ENCODE data around the gene GALK1. TPM values are rescaled to one million over a fixed set of nuclear protein-coding genes. Genes with fewer than 3 reads are reported as not detected.

The GALK1 gene
- total and polyA plus RNA-seq, 2 of the 13 experiments (the other 11 are each of a cell fraction or from before 2014, with no cell fraction given): 59.9 to 93.6 TPM

DNA sequence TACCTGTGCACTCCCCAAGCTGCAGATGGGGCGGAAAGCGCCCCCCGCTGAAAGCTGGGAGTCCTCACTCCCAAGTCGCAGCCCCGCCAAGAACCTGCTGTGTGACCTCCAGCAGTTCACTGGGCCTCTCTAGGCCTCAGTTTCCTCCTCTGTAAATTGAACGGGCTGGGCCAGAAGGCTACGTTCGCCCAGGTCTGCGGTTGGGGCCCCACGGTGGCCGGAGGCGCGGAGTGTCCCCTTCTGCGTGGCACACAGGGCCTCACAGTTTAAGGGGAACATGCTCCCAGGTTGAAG lies 628 bp downstream of the GALK1 start (continued):
- TF ChIP-seq IRX3 (CRISPR knock-in tag; IDR thresholded peaks at IDR 0.05; ENCODE audit: borderline replicate concordance, low read depth) (no peak), SP5 (CRISPR knock-in tag; IDR thresholded peaks at IDR 0.05; ENCODE audit: borderline replicate concordance, low read depth) (no peak), MXD4 (CRISPR knock-in tag; IDR thresholded peaks at IDR 0.05) (peak; percentile 39; the same call in 1 of the 2 replicates), NCOA5 (CRISPR knock-in tag; IDR thresholded peaks at IDR 0.05) (no peak), RAD21 (CRISPR knock-in tag; IDR thresholded peaks at IDR 0.05) (no peak), TOE1 (CRISPR knock-in tag; IDR thresholded peaks at IDR 0.05) (no peak), ZNF564 (CRISPR knock-in tag; IDR thresholded peaks at IDR 0.05) (no peak; the same call in 1 of the 2 replicates), RAD51 (IDR thresholded peaks at IDR 0.05; ENCODE audit: borderline replicate concordance) (no peak), ATAD3A (CRISPR knock-in tag; IDR thresholded peaks at IDR 0.05) (no peak), KDM4B (CRISPR knock-in tag; IDR thresholded peaks at IDR 0.05) (no peak)
- TF ChIP-seq, protein P1, sequence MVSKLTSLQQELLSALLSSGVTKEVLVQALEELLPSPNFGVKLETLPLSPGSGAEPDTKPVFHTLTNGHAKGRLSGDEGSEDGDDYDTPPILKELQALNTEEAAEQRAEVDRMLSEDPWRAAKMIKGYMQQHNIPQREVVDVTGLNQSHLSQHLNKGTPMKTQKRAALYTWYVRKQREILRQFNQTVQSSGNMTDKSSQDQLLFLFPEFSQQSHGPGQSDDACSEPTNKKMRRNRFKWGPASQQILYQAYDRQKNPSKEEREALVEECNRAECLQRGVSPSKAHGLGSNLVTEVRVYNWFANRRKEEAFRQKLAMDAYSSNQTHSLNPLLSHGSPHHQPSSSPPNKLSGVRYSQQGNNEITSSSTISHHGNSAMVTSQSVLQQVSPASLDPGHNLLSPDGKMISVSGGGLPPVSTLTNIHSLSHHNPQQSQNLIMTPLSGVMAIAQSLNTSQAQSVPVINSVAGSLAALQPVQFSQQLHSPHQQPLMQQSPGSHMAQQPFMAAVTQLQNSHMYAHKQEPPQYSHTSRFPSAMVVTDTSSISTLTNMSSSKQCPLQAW (CRISPR knock-in tag; IDR thresholded peaks at IDR 0.05): no peak; the same call in 1 of the 2 replicates
- TF ChIP-seq, protein P2, sequence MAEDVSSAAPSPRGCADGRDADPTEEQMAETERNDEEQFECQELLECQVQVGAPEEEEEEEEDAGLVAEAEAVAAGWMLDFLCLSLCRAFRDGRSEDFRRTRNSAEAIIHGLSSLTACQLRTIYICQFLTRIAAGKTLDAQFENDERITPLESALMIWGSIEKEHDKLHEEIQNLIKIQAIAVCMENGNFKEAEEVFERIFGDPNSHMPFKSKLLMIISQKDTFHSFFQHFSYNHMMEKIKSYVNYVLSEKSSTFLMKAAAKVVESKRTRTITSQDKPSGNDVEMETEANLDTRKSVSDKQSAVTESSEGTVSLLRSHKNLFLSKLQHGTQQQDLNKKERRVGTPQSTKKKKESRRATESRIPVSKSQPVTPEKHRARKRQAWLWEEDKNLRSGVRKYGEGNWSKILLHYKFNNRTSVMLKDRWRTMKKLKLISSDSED (CRISPR knock-in tag; IDR thresholded peaks at IDR 0.05): no peak; the same call in 1 of the 2 replicates
- TF ChIP-seq, protein P3, sequence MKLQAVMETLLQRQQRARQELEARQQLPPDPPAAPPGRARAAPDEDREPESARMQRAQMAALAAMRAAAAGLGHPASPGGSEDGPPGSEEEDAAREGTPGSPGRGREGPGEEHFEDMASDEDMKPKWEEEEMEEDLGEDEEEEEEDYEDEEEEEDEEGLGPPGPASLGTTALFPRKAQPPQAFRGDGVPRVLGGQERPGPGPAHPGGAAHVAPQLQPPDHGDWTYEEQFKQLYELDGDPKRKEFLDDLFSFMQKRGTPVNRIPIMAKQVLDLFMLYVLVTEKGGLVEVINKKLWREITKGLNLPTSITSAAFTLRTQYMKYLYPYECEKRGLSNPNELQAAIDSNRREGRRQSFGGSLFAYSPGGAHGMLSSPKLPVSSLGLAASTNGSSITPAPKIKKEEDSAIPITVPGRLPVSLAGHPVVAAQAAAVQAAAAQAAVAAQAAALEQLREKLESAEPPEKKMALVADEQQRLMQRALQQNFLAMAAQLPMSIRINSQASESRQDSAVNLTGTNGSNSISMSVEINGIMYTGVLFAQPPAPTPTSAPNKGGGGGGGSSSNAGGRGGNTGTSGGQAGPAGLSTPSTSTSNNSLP (IDR thresholded peaks at IDR 0.05; ENCODE audit: low read depth, low read length): no peak
- TF ChIP-seq, protein P4, sequence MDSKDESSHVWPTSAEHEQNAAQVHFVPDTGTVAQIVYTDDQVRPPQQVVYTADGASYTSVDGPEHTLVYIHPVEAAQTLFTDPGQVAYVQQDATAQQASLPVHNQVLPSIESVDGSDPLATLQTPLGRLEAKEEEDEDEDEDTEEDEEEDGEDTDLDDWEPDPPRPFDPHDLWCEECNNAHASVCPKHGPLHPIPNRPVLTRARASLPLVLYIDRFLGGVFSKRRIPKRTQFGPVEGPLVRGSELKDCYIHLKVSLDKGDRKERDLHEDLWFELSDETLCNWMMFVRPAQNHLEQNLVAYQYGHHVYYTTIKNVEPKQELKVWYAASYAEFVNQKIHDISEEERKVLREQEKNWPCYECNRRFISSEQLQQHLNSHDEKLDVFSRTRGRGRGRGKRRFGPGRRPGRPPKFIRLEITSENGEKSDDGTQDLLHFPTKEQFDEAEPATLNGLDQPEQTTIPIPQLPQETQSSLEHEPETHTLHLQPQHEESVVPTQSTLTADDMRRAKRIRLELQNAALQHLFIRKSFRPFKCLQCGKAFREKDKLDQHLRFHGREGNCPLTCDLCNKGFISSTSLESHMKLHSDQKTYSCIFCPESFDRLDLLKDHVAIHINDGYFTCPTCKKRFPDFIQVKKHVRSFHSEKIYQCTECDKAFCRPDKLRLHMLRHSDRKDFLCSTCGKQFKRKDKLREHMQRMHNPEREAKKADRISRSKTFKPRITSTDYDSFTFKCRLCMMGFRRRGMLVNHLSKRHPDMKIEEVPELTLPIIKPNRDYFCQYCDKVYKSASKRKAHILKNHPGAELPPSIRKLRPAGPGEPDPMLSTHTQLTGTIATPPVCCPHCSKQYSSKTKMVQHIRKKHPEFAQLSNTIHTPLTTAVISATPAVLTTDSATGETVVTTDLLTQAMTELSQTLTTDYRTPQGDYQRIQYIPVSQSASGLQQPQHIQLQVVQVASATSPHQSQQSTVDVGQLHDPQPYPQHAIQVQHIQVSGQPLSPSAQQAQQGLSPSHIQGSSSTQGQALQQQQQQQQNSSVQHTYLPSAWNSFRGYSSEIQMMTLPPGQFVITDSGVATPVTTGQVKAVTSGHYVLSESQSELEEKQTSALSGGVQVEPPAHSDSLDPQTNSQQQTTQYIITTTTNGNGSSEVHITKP (CRISPR knock-in tag; IDR thresholded peaks at IDR 0.05; ENCODE audit: low read depth): no peak; the same call in 1 of the 2 replicates
- TF ChIP-seq, protein P5, sequence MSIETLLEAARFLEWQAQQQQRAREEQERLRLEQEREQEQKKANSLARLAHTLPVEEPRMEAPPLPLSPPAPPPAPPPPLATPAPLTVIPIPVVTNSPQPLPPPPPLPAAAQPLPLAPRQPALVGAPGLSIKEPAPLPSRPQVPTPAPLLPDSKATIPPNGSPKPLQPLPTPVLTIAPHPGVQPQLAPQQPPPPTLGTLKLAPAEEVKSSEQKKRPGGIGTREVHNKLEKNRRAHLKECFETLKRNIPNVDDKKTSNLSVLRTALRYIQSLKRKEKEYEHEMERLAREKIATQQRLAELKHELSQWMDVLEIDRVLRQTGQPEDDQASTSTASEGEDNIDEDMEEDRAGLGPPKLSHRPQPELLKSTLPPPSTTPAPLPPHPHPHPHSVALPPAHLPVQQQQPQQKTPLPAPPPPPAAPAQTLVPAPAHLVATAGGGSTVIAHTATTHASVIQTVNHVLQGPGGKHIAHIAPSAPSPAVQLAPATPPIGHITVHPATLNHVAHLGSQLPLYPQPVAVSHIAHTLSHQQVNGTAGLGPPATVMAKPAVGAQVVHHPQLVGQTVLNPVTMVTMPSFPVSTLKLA (IDR thresholded peaks at IDR 0.05): no peak
- TF ChIP-seq, protein P6, sequence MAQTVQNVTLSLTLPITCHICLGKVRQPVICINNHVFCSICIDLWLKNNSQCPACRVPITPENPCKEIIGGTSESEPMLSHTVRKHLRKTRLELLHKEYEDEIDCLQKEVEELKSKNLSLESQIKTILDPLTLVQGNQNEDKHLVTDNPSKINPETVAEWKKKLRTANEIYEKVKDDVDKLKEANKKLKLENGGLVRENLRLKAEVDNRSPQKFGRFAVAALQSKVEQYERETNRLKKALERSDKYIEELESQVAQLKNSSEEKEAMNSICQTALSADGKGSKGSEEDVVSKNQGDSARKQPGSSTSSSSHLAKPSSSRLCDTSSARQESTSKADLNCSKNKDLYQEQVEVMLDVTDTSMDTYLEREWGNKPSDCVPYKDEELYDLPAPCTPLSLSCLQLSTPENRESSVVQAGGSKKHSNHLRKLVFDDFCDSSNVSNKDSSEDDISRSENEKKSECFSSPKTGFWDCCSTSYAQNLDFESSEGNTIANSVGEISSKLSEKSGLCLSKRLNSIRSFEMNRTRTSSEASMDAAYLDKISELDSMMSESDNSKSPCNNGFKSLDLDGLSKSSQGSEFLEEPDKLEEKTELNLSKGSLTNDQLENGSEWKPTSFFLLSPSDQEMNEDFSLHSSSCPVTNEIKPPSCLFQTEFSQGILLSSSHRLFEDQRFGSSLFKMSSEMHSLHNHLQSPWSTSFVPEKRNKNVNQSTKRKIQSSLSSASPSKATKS (CRISPR knock-in tag; IDR thresholded peaks at IDR 0.05): no peak

Data from HepG2 (cell line).